H9 (cell line): ENCODE measurements around the gene SCAMP5. TPM values are rescaled to one million over a fixed set of nuclear protein-coding genes. Genes with fewer than 3 reads are reported as not detected.

Source experiments
- DNase-seq: peaks from one replicate; pipeline ENCODE4 v3.0.0-alpha.2; 2017
- H2AFZ ChIP-seq: one replicate; pipeline ENCODE4 v1.6.1; 2013; ENCODE audit warnings: mild to moderate bottlenecking, low read length, control low read depth, moderate library complexity
- H2AK5ac ChIP-seq: 2 replicates; pipeline ENCODE4 v1.6.1; 2013; ENCODE audit warnings: low read length, control low read depth, mixed read lengths; ENCODE audit not compliant: insufficient read length
- H2BK120ac ChIP-seq: one replicate; pipeline ENCODE4 v1.6.1; 2013; ENCODE audit warnings: low read depth, mild to moderate bottlenecking, low read length, control low read depth, inconsistent platforms; ENCODE audit not compliant: poor library complexity, severe bottlenecking
- H2BK12ac ChIP-seq: 2 replicates; pipeline ENCODE4 v1.6.1; 2013; ENCODE audit warnings: low read length, control low read depth, mixed read lengths, low read depth; ENCODE audit not compliant: insufficient read length
- H2BK15ac ChIP-seq: 2 replicates; pipeline ENCODE4 v1.6.1; 2013; ENCODE audit warnings: low read depth, low read length, control low read depth
- H2BK20ac ChIP-seq: one replicate; pipeline ENCODE4 v1.6.1; 2013; ENCODE audit warnings: low read depth, mild to moderate bottlenecking, low read length, control low read depth, inconsistent platforms; ENCODE audit not compliant: poor library complexity, severe bottlenecking
- H2BK5ac ChIP-seq: 2 replicates; pipeline ENCODE4 v1.6.1; 2013; ENCODE audit warnings: low read length, control low read depth, mixed read lengths; ENCODE audit not compliant: insufficient read length
- H3K14ac ChIP-seq: 2 replicates; pipeline ENCODE4 v1.6.1; 2013; ENCODE audit warnings: low read length, control low read depth; ENCODE audit not compliant: insufficient read depth
- H3K18ac ChIP-seq: 2 replicates; pipeline ENCODE4 v1.6.1; 2013; ENCODE audit warnings: low read depth, mild to moderate bottlenecking, mixed read lengths, low read length, control low read depth; ENCODE audit not compliant: insufficient read length
- H3K23ac ChIP-seq: 2 replicates; pipeline ENCODE4 v1.6.1; 2013; ENCODE audit warnings: low read length, control low read depth, mixed read lengths, low read depth; ENCODE audit not compliant: insufficient read length
- H3K23me2 ChIP-seq: 2 replicates; pipeline ENCODE4 v1.6.1; 2013; ENCODE audit warnings: low read depth, mild to moderate bottlenecking, mixed read lengths, low read length, control low read depth; ENCODE audit not compliant: insufficient read length, poor library complexity, severe bottlenecking
- H3K27ac ChIP-seq: 2 replicates; pipeline ENCODE4 v1.5.1; 2013; ENCODE audit warnings: low read length, control low read depth, mixed read lengths, low read depth; ENCODE audit not compliant: insufficient read length
- H3K27me3 ChIP-seq: 2 replicates; pipeline ENCODE4 v1.6.1; 2013; ENCODE audit warnings: low read length, control low read depth, inconsistent platforms; ENCODE audit not compliant: insufficient read depth
- H3K4ac ChIP-seq: 2 replicates; pipeline ENCODE4 v1.6.1; 2013; ENCODE audit warnings: low read depth, mild to moderate bottlenecking, control low read depth, inconsistent platforms, low read length, moderate library complexity
- H3K4me1 ChIP-seq: 2 replicates; pipeline ENCODE4 v1.6.1; 2013; ENCODE audit warnings: low read length, control low read depth, inconsistent platforms; ENCODE audit not compliant: insufficient read depth
- H3K4me2 ChIP-seq: 2 replicates; pipeline ENCODE4 v1.6.1; 2013; ENCODE audit warnings: low read length, control low read depth, mixed read lengths; ENCODE audit not compliant: insufficient read length, insufficient read depth
- H3K56ac ChIP-seq: 2 replicates; pipeline ENCODE4 v1.6.1; 2013; ENCODE audit warnings: low read depth, mild to moderate bottlenecking, mixed read lengths, low read length, control low read depth; ENCODE audit not compliant: insufficient read length
- H3K79me1 ChIP-seq: 2 replicates; pipeline ENCODE4 v1.6.1; 2013; ENCODE audit warnings: low read depth, mild to moderate bottlenecking, moderate library complexity, low read length, control low read depth, inconsistent platforms; ENCODE audit not compliant: insufficient read depth, poor library complexity, severe bottlenecking
- H3K79me2 ChIP-seq: 2 replicates; pipeline ENCODE4 v1.6.1; 2013; ENCODE audit warnings: low read length, control low read depth, inconsistent platforms; ENCODE audit not compliant: insufficient read depth
- H3K9ac ChIP-seq: 2 replicates; pipeline ENCODE4 v1.6.1; 2013; ENCODE audit warnings: low read length, control low read depth, mixed read lengths; ENCODE audit not compliant: insufficient read length; ENCODE audit errors: extremely low read depth
- H3K9me3 ChIP-seq: one replicate; pipeline ENCODE4 v1.6.1; 2013; ENCODE audit warnings: low read depth, low read length, inconsistent platforms; ENCODE audit not compliant: control insufficient read depth
- H3T11ph ChIP-seq: one replicate; pipeline ENCODE4 v1.6.1; 2013; ENCODE audit warnings: mild to moderate bottlenecking, low read length, control low read depth, inconsistent platforms
- H4K20me1 ChIP-seq: one replicate; pipeline ENCODE4 v1.6.1; 2013; ENCODE audit not compliant: control insufficient read depth, insufficient read length, insufficient read depth
- H4K5ac ChIP-seq: 2 replicates; pipeline ENCODE4 v1.6.1; 2013; ENCODE audit warnings: low read depth, mild to moderate bottlenecking, mixed read lengths, low read length, control low read depth; ENCODE audit not compliant: insufficient read length
- H4K8ac ChIP-seq: replicated peaks from 2 replicates; pipeline ENCODE4 v1.6.1; 2013; ENCODE audit warnings: low read length, control low read depth, mixed read lengths, low read depth; ENCODE audit not compliant: insufficient read length
- H4K91ac ChIP-seq: 2 replicates; pipeline ENCODE4 v1.6.1; 2013; ENCODE audit warnings: low read depth, mild to moderate bottlenecking, moderate library complexity, mixed read lengths, low read length, control low read depth; ENCODE audit not compliant: insufficient read length
- H3K27ac Mint-ChIP-seq, 3 experiments: 2 replicates in 2 of 3; 3 replicates in 1 of 3; pipeline ENCODE4 v1.8.0; 2020 to 2021; ENCODE audit warnings: mixed read lengths in 3 of 3, mild to moderate bottlenecking in 1 of 3, moderate library complexity in 1 of 3
- H3K27me3 Mint-ChIP-seq: 2 replicates; pipeline ENCODE4 v1.8.0; 2021; ENCODE audit warnings: low read depth, mild to moderate bottlenecking, moderate library complexity, mixed read lengths
- H3K36me3 Mint-ChIP-seq, 3 experiments: 2 replicates in 2 of 3; 3 replicates in 1 of 3; pipeline ENCODE4 v1.8.0; 2020 to 2021; ENCODE audit warnings: low read depth in 3 of 3, mixed read lengths in 3 of 3; ENCODE audit not compliant: insufficient read depth in 1 of 3
- H3K4me1 Mint-ChIP-seq, 2 experiments: 2 replicates each; pipeline ENCODE4 v1.8.0; 2020; ENCODE audit warnings: mixed read lengths in 2 of 2
- H3K4me3 Mint-ChIP-seq, 2 experiments: 2 replicates in 1 of 2; 3 replicates in 1 of 2; pipeline ENCODE4 v1.8.0; 2020 to 2021; ENCODE audit warnings: mild to moderate bottlenecking in 2 of 2, mixed read lengths in 2 of 2, moderate library complexity in 1 of 2
- H3K9me3 Mint-ChIP-seq, 2 experiments: 2 replicates in 1 of 2; 3 replicates in 1 of 2; pipeline ENCODE4 v1.8.0; 2020; ENCODE audit warnings: mild to moderate bottlenecking in 2 of 2, mixed read lengths in 2 of 2, moderate library complexity in 1 of 2
- CTCF ChIP-seq: fragments of 200-600 bp; sonication (generic); conservative IDR thresholded peaks from 3 replicates; pipeline ENCODE4 v1.8.0; 2021; ENCODE audit warnings: antibody characterized with exemption, mild to moderate bottlenecking
- WGBS: extraction: QIAGEN DNeasy Blood & Tissue Kit; methylation state at CpG from one replicate; pipeline ENCODE4 v1.1.7; 2013; ENCODE audit warnings: missing lambda C conversion rate, low lambda C conversion rate, mixed read lengths; ENCODE audit not compliant: insufficient read length; ENCODE audit errors: extremely low coverage; 5-methylcytosine and 5-hydroxymethylcytosine counted together
- total RNA-seq: library from RNA; stranded (reverse); gene quantifications from 2 replicates; pipeline ENCODE4 v1.2.1, GENCODE V29; 2021

The SCAMP5 gene
- total RNA-seq, 1 experiment from 2014 or later: 47.8 TPM

DNA sequence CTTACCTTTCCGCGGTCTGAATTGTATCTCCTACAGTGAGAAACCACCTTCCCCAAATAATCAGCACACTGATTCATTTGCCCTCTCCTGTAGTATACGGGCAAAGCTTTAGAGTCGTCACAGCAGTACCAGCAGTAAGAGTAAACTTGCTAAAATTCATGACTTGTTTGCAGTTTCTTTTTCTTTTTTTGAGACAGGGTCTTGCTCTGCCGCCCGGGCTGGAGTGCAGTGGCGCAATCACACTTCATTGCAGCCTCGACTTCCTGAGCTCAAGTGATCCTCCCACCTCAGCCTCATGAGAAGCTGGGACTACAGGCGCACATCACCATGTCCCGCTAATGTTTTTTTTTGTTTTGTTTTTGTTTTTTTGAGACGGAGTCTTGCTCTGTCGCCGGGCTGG is 11.9 kb downstream of the SCAMP5 start:
- TF ChIP-seq CTCF: no peak
- Histone ChIP-seq H3K23ac (no peak overlapping the region), H3T11ph (no peak overlapping the region), H2BK20ac (no peak overlapping the region), H2BK5ac (no peak overlapping the region), H3K27ac (no peak overlapping the region), H4K5ac (no peak overlapping the region), H3K23me2 (no peaks in the 10 kb centered on the region), H3K27me3 (no peaks in the 10 kb centered on the region), H3K4me2 (no peak overlapping the region), H3K14ac (no peak overlapping the region), H2BK15ac (no peak overlapping the region), H3K9me3 (no peaks in the 10 kb centered on the region), H2BK120ac (no peak overlapping the region), H3K4me1 (no peaks in the 10 kb centered on the region), H2AK5ac (no peak overlapping the region), H2BK12ac (no peak overlapping the region), H4K20me1 (no peaks in the 10 kb centered on the region), H3K79me2 (no peaks in the 10 kb centered on the region), H4K91ac (no peak overlapping the region), H4K8ac (no peak overlapping the region), H3K9ac (no peak overlapping the region), H2AFZ (no peak overlapping the region), H3K56ac (no peak overlapping the region), H3K79me1 (no peaks in the 10 kb centered on the region), H3K18ac (no peak overlapping the region), H3K4ac (no peak overlapping the region)
- no peak for DNase-seq
- H3K4me1 Mint-ChIP-seq: no peaks in the 10 kb centered on the region
- H3K27ac Mint-ChIP-seq: peak overlapping the region in 2 of 3 experiments; percentile 12 to 62; a peak in 3 of 7 replicates
- H3K9me3 Mint-ChIP-seq: no peaks in the 10 kb centered on the region
- H3K27me3 Mint-ChIP-seq: no peaks in the 10 kb centered on the region
- peaks cover 5 to 25% (median 18%) of the 10 kb centered on the region in 3 experiments; a peak in 5 of 7 replicates for H3K36me3 Mint-ChIP-seq
- H3K4me3 Mint-ChIP-seq: no peak overlapping the region
- WGBS: no CpG with 5 or more reads among the region's 13 CpGs
